K562 (cell line): ENCODE measurements around the gene CSNK1D. TPM values are rescaled to one million over a fixed set of nuclear protein-coding genes. Genes with fewer than 3 reads are reported as not detected.

ENCODE experiments used
- CBX8 ChIP-seq: fragments of 200-600 bp; sonication (generic); IDR thresholded peaks from 2 replicates; pipeline ENCODE4 v1.6.1; 2012; ENCODE audit warnings: borderline replicate concordance, mixed run types, low read depth, mild to moderate bottlenecking, moderate library complexity, mixed read lengths, low read length, control low read depth, inconsistent platforms; ENCODE audit not compliant: poor library complexity, severe bottlenecking; ENCODE audit errors: extremely low read depth
- CHD1 ChIP-seq: fragments of 200-600 bp; sonication (generic); IDR thresholded peaks from one replicate; pipeline ENCODE4 v1.6.1; 2012; ENCODE audit warnings: mild to moderate bottlenecking, moderate library complexity, low read length, inconsistent platforms
- FOXA1 ChIP-seq: fragments of 450-650 bp; IDR thresholded peaks from 2 replicates; pipeline ENCODE4 v1.6.1; 2016; ENCODE audit warnings: mild to moderate bottlenecking, borderline replicate concordance
- HNRNPUL1 ChIP-seq: fragments of 200-400 bp; formaldehyde crosslinking; IDR thresholded peaks from 2 replicates; pipeline ENCODE4 v1.6.1; 2017; ENCODE audit warnings: low read length
- KDM1A ChIP-seq, 2 experiments: fragments of 450-650 bp; IDR thresholded peaks; 2 replicates each; pipeline ENCODE4 v1.6.1; 2016; ENCODE audit warnings: mild to moderate bottlenecking in 2 of 2
- KLF6 ChIP-seq: fragments of 250-450 bp; sonication (Bioruptor Pico); IDR thresholded peaks from 2 replicates; pipeline ENCODE4 v1.4.0; 2020; ENCODE audit warnings: mild to moderate bottlenecking, moderate library complexity, borderline replicate concordance
- MAX ChIP-seq: sonication (generic); formaldehyde crosslinking; IDR thresholded peaks from 2 replicates; pipeline ENCODE4 v1.9.0; 2022; ENCODE audit warnings: mild to moderate bottlenecking, missing genetic modification reagents
- NFXL1 ChIP-seq: fragments of 450-650 bp; formaldehyde crosslinking; IDR thresholded peaks from 2 replicates; pipeline ENCODE4 v1.4.0; 2021; ENCODE audit warnings: mild to moderate bottlenecking
- NR3C1 ChIP-seq: sonication (generic); formaldehyde crosslinking; IDR thresholded peaks from 2 replicates; pipeline ENCODE4 v1.8.1; 2022; ENCODE audit warnings: missing genetic modification reagents
- PRMT5 ChIP-seq: sonication (generic); formaldehyde crosslinking; IDR thresholded peaks from 2 replicates; pipeline ENCODE4 v1.5.0; 2020; ENCODE audit warnings: missing genetic modification reagents
- RBM39 ChIP-seq: fragments of 200-400 bp; formaldehyde crosslinking; optimal IDR thresholded peaks from 2 replicates; pipeline ENCODE3; 2018; ENCODE audit warnings: low read depth, low read length
- SIRT6 ChIP-seq: IDR thresholded peaks from one replicate; pipeline ENCODE4 v1.6.1; 2012; ENCODE audit warnings: low read depth, mild to moderate bottlenecking, control low read depth, inconsistent platforms, low read length, moderate library complexity
- TEAD1 ChIP-seq, 2 experiments: fragments of 450-650 bp in 1 of 2; sonication (generic) in 1 of 2; formaldehyde crosslinking; IDR thresholded peaks; 2 replicates each; pipeline versions ENCODE4 v1.4.0 to v1.8.0; 2020 to 2022; ENCODE audit warnings: mild to moderate bottlenecking in 2 of 2, missing genetic modification reagents in 1 of 2
- ZNF174 ChIP-seq: fragments of 250-450 bp; sonication (Bioruptor Pico); IDR thresholded peaks from 2 replicates; pipeline ENCODE4 v1.4.0; 2020; ENCODE audit warnings: mild to moderate bottlenecking
- ZNF217 ChIP-seq: sonication (generic); formaldehyde crosslinking; IDR thresholded peaks from 2 replicates; pipeline ENCODE4 v1.8.0; 2022; ENCODE audit warnings: mild to moderate bottlenecking, missing genetic modification reagents
- ZNF274 ChIP-seq: IDR thresholded peaks from 2 replicates; pipeline ENCODE4 v1.6.1; 2011; ENCODE audit warnings: low read depth, mild to moderate bottlenecking, low read length, moderate library complexity, borderline replicate concordance
- ZNF318 ChIP-seq, 2 experiments: fragments of 450-650 bp; IDR thresholded peaks; 2 replicates each; pipeline ENCODE4 v1.6.1; 2016; ENCODE audit warnings: mild to moderate bottlenecking in 2 of 2, borderline replicate concordance in 1 of 2, low read depth in 1 of 2, moderate library complexity in 1 of 2
- ZNF583 ChIP-seq: fragments of 250-450 bp; sonication (Bioruptor Pico); IDR thresholded peaks from 2 replicates; pipeline ENCODE4 v1.4.0; 2020
- polyA plus RNA-seq, 8 experiments: library from polyadenylated mRNA; depleted of rRNA in 4 of 8; stranded (reverse) in 5 of 8; unstranded in 3 of 8; fragments of >200 nt; fragmentation: Nextera tagmentation in 2 of 8; fragmentation: Illumina TruSeq in 1 of 8; extraction: Ambion mirVana in 2 of 8; extraction: Trizol in 1 of 8; gene quantifications; 2 replicates each; pipeline versions ENCODE4 v1.2.1 to v1.2.3, GENCODE V29; 2011 to 2014; ENCODE audit warnings: inconsistent platforms in 1 of 8, missing spikeins in 1 of 8
- total RNA-seq, 7 experiments: library from RNA; depleted of rRNA in 6 of 7; stranded (reverse); fragments of >200 nt in 6 of 7; fragmentation: Illumina TruSeq in 2 of 7; extraction: Trizol in 2 of 7; gene quantifications; 2 replicates each; pipeline versions ENCODE4 v1.2.1 to v1.2.3, GENCODE V29; 2011 to 2021; ENCODE audit warnings: low replicate concordance in 1 of 7
- TF ChIP-seq, protein P1 (sequence below): sonication (generic); formaldehyde crosslinking; IDR thresholded peaks from 2 replicates; pipeline ENCODE4 v1.8.0; 2022; ENCODE audit warnings: mild to moderate bottlenecking, low read depth, missing genetic modification reagents

CSNK1D gene
- total and polyA plus RNA-seq, 9 of the 15 experiments (the other 6 are each of a cell fraction or from before 2014, with no cell fraction given): 6.5 to 133 (median 41.3) TPM

- no peak for TF ChIP-seq SIRT6
- 0 out of 4 replicates have a peak, but pooled peaks of 1 of the 2 experiments have one; percentile 17 for TF ChIP-seq TEAD1 (CRISPR knock-in tag; IDR thresholded peaks at IDR 0.05)
- TF ChIP-seq ZNF583 (CRISPR knock-in tag): no peak
- TF ChIP-seq ZNF274: no peak
- no peak for TF ChIP-seq RBM39
- no peak for TF ChIP-seq ZNF217 (CRISPR knock-in tag)
- no peak for TF ChIP-seq CBX8
- TF ChIP-seq HNRNPUL1: no peak
- TF ChIP-seq ZNF174 (CRISPR knock-in tag): no peak
- TF ChIP-seq NFXL1 (CRISPR knock-in tag): no peak
- no peak; the same call in 1 of the 2 replicates for TF ChIP-seq MAX (CRISPR knock-in tag)
- no peak; the same call in 1 of the 2 replicates for TF ChIP-seq KLF6
- no peak for TF ChIP-seq FOXA1
- no peak for TF ChIP-seq PRMT5 (CRISPR knock-in tag)
- no peak for TF ChIP-seq CHD1
- TF ChIP-seq ZNF318 (IDR thresholded peaks at IDR 0.05; ENCODE audit: borderline replicate concordance in 1 of 2, low read depth in 1 of 2): no peak
- peak in 1 of 2 experiments; percentile 85; a peak in 2 of 4 replicates for TF ChIP-seq KDM1A (IDR thresholded peaks at IDR 0.05)
- TF ChIP-seq, protein P1, sequence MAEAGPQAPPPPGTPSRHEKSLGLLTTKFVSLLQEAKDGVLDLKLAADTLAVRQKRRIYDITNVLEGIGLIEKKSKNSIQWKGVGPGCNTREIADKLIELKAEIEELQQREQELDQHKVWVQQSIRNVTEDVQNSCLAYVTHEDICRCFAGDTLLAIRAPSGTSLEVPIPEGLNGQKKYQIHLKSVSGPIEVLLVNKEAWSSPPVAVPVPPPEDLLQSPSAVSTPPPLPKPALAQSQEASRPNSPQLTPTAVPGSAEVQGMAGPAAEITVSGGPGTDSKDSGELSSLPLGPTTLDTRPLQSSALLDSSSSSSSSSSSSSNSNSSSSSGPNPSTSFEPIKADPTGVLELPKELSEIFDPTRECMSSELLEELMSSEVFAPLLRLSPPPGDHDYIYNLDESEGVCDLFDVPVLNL (CRISPR knock-in tag): no peak
- TF ChIP-seq NR3C1 (CRISPR knock-in tag): peak; percentile 25; the same call in 1 of the 2 replicates
Observed at GRCh38 chr17:82230609-82231311, 42.7 kb downstream of the CSNK1D start (continued).
